ENCODE data around the gene LY9. TPM values are rescaled to one million over a fixed set of nuclear protein-coding genes. Genes with fewer than 3 reads are reported as not detected.

The LY9 gene
- total RNA-seq, 1 experiment from 2014 or later = not detected

- Histone ChIP-seq H3K79me2 (ENCODE audit: insufficient read depth, low read length) (no peaks in the 10 kb centered on the region), H3K4ac (ENCODE audit: low read depth, low read length) (no peak overlapping the region), H3K23ac (ENCODE audit: insufficient read length, low read depth, low read length) (no peak overlapping the region), H3K27me3 (ENCODE audit: insufficient read depth, low read length) (no peaks in the 10 kb centered on the region), H3K4me2 (ENCODE audit: insufficient read depth, insufficient read length, low read length) (no peak overlapping the region), H4K8ac (replicated peaks; ENCODE audit: insufficient read length, low read depth, low read length) (no peak overlapping the region), H3K23me2 (ENCODE audit: insufficient read length, low read depth, low read length, poor library complexity, severe bottlenecking) (no peaks in the 10 kb centered on the region), H3K27ac (ENCODE audit: insufficient read length, low read depth, low read length) (no peak overlapping the region), H2BK5ac (ENCODE audit: insufficient read length, low read length) (no peak overlapping the region), H3K18ac (ENCODE audit: insufficient read length, low read depth, low read length) (no peak overlapping the region), H3K4me1 (ENCODE audit: insufficient read depth, low read length) (no peaks in the 10 kb centered on the region), H4K20me1 (ENCODE audit: control insufficient read depth, insufficient read depth, insufficient read length) (no peaks in the 10 kb centered on the region), H2AFZ (ENCODE audit: low read length) (no peak overlapping the region), H3T11ph (ENCODE audit: low read length) (no peak overlapping the region), H3K56ac (ENCODE audit: insufficient read length, low read depth, low read length) (no peak overlapping the region), H2BK12ac (ENCODE audit: insufficient read length, low read depth, low read length) (no peak overlapping the region), H3K79me1 (ENCODE audit: insufficient read depth, low read depth, low read length, poor library complexity, severe bottlenecking) (no peaks in the 10 kb centered on the region), H2BK20ac (ENCODE audit: low read depth, low read length, poor library complexity, severe bottlenecking) (no peak overlapping the region), H3K9me3 (ENCODE audit: control insufficient read depth, low read depth, low read length) (no peaks in the 10 kb centered on the region), H2AK5ac (ENCODE audit: insufficient read length, low read length) (no peak overlapping the region), H4K5ac (ENCODE audit: insufficient read length, low read depth, low read length) (no peak overlapping the region), H2BK15ac (ENCODE audit: low read depth, low read length) (no peak overlapping the region), H3K9ac (ENCODE audit: extremely low read depth, insufficient read length, low read length) (no peak overlapping the region), H4K91ac (ENCODE audit: insufficient read length, low read depth, low read length) (no peak overlapping the region), H3K14ac (ENCODE audit: insufficient read depth, low read length) (no peak overlapping the region), H2BK120ac (ENCODE audit: low read depth, low read length, poor library complexity, severe bottlenecking) (no peak overlapping the region)
- WGBS (ENCODE audit: extremely low coverage, insufficient read length, low lambda C conversion rate) = no CpG with 5 or more reads among the region's 3 CpGs
- DNase-seq = no peak
- H3K9me3 Mint-ChIP-seq = no peaks in the 10 kb centered on the region
- no peak overlapping the region for H3K27ac Mint-ChIP-seq
- H3K4me3 Mint-ChIP-seq = no peak overlapping the region
- no peaks in the 10 kb centered on the region for H3K36me3 Mint-ChIP-seq (ENCODE audit: insufficient read depth in 1 of 3, low read depth in 3 of 3)
- peaks cover 3% of the 10 kb centered on the region; the same call in 1 of the 2 replicates for H3K27me3 Mint-ChIP-seq (ENCODE audit: low read depth)
- peaks cover 9% of the 10 kb centered on the region in 2 experiments for H3K4me1 Mint-ChIP-seq
- TF ChIP-seq CTCF (conservative IDR thresholded peaks at IDR 0.05) = no peak
Observed at GRCh38 chr1:160868141-160868540, 72.2 kb downstream of the LY9 start.
